ENCODE results near the gene HTATIP2. TPM values are rescaled to one million over a fixed set of nuclear protein-coding genes. Genes with fewer than 3 reads are reported as not detected.

Gene HTATIP2
- total RNA-seq, 4 donors from 2014 or later, result 27.7 to 56.4 (median 49.8) TPM

DNA sequence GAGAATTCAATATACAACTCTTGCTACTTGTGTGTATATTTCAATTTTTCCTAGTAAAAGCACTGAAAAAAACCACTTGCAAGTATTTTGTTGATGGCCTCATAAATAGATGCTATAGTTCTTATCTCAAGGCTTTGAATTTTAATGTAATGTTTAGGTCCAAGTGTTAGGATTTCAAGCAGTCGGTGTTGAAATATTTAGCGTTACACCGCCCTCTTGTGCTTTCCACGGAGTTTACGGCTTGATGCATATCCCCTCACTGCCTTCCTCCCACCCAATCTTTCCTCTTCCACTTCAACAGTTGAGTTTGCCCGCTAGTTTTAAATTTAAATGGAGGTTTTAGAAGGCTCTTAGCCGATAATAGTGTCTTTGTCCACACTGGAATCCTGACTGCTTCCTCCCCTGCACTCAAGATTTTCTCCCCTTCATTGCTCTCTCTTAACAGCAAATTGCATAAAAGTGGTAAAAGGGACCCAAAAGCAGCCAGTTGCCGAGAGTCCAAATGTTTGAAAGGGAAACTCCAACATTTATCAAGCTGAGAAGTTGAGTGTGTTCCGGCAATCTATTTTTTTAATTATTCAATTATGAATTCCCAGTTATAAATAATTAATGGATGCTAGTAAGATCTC, 25.9 kb upstream of the HTATIP2 start:
- no peak for ATAC-seq
- H3K4me3 ChIP-seq, result no peak overlapping the region
- H3K9me3 ChIP-seq, result no peaks in the 10 kb centered on the region
- 17 to 18% methylated on average over 9 of the region's 9 CpGs for WGBS, 2 donors (ENCODE audit: low coverage in 1 of 2)
- no peak overlapping the region for H3K27ac ChIP-seq
- no peaks in the 10 kb centered on the region for H3K36me3 ChIP-seq
- peaks cover 0 to 3% (median 0%) of the 10 kb centered on the region in 3 donors for H3K4me1 ChIP-seq
- no peak for TF ChIP-seq POLR2AphosphoS5 (IDR thresholded peaks at IDR 0.05)
- no peak for TF ChIP-seq POLR2A (IDR thresholded peaks at IDR 0.05)
- TF ChIP-seq, protein P1, sequence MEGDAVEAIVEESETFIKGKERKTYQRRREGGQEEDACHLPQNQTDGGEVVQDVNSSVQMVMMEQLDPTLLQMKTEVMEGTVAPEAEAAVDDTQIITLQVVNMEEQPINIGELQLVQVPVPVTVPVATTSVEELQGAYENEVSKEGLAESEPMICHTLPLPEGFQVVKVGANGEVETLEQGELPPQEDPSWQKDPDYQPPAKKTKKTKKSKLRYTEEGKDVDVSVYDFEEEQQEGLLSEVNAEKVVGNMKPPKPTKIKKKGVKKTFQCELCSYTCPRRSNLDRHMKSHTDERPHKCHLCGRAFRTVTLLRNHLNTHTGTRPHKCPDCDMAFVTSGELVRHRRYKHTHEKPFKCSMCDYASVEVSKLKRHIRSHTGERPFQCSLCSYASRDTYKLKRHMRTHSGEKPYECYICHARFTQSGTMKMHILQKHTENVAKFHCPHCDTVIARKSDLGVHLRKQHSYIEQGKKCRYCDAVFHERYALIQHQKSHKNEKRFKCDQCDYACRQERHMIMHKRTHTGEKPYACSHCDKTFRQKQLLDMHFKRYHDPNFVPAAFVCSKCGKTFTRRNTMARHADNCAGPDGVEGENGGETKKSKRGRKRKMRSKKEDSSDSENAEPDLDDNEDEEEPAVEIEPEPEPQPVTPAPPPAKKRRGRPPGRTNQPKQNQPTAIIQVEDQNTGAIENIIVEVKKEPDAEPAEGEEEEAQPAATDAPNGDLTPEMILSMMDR (IDR thresholded peaks at IDR 0.05), result no peak
- TF ChIP-seq EP300 (IDR thresholded peaks at IDR 0.05), result no peak
- peaks cover 28% of the 10 kb centered on the region for H3K27me3 ChIP-seq

DNA sequence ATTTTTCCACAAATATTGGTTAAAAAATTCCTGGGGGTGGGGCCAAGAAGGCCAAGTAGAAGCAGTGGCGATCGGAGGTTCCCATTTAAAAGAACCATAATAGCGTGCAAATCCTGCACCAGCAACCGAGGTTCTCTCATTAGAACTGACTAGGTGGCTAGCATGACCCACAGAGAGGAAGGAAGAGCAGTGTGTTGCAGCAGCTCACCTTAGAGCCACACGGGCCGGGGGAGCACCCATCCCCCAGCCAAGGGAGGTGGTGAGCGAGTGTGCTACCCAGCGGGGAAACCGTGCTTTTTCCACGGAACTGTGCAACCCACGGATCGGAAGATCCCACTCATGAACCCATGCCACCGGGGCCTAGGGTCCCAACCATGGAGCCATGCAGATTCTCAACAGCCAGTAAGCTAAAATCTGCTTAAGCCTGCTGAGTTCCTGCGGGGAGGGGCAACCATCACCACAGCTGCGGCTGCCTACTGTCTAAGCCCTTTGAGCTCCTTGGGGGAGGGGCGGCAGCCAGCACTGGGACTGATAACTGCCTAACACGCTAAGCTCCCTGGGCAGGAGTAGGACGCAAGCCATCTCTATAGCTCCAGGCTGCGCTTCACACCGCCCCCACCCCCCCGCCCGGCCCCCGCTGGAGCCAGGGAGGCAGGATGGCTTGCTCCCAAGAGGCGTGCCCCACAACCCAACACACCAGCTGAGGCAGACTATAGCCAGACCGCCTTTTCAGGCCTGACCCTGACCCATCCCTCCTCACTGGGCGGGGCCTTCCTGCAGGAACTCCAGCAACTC, 21.0 kb upstream of the HTATIP2 start:
- ATAC-seq, result no peak
- H3K27me3 ChIP-seq, result peaks cover 37% of the 10 kb centered on the region
- no peaks in the 10 kb centered on the region for H3K9me3 ChIP-seq
- TF ChIP-seq POLR2AphosphoS5 (IDR thresholded peaks at IDR 0.05) (no peak), POLR2A (IDR thresholded peaks at IDR 0.05) (no peak), EP300 (IDR thresholded peaks at IDR 0.05) (no peak)
- TF ChIP-seq, protein P1 (IDR thresholded peaks at IDR 0.05), result no peak
- no peak overlapping the region for H3K4me3 ChIP-seq
- H3K27ac ChIP-seq, result no peak overlapping the region
- H3K36me3 ChIP-seq, result no peaks in the 10 kb centered on the region
- WGBS, 2 donors (ENCODE audit: low coverage in 1 of 2), result 30 to 52% methylated on average over 9 to 10 of the region's 26 CpGs
- H3K4me1 ChIP-seq, result peaks cover 0 to 7% (median 0%) of the 10 kb centered on the region in 3 donors

- no peak for TF ChIP-seq POLR2A (IDR thresholded peaks at IDR 0.05)
- TF ChIP-seq EP300 (IDR thresholded peaks at IDR 0.05), result no peak
- no peak for TF ChIP-seq POLR2AphosphoS5 (IDR thresholded peaks at IDR 0.05)
- TF ChIP-seq, protein P1 (IDR thresholded peaks at IDR 0.05), result no peak
- no peak for ATAC-seq
- 69 to 81% methylated on average over 7 of the region's 7 CpGs for WGBS, 2 donors (ENCODE audit: low coverage in 1 of 2)
- Histone ChIP-seq H3K36me3 (no peaks in the 10 kb centered on the region), H3K27me3 (no peaks in the 10 kb centered on the region), H3K27ac (no peak overlapping the region), H3K9me3 (no peaks in the 10 kb centered on the region), H3K4me1 (no peaks in the 10 kb centered on the region), H3K4me3 (no peak overlapping the region)
Measured at GRCh38 chr11:20351136-20351535, 12.4 kb upstream of the HTATIP2 start.

DNA sequence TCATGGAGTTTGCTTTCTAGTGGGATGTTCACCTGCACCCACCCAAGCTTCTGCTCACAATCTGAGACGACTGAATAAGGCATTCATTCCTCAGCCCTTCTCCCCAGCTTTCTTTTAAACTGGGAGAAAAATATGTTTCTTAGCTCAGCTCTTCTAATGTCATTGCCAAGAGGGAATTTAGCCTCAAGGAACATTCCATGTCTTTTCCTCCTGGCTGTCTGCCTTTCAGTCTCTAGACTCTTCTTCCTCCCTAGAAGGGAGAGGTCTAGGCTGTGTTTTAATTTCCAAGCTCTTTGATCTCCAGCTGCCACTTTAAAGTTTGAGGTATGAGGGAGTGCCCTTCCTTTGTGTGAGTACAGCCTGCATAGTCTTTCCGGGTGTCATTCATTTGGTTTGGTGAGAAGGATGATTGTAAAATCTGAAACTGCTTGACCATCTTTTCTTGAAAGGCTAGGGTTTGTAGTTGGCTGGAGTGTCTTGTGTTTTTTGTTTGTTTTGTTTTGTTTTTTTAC, 11.7 kb upstream of the HTATIP2 start:
- Histone ChIP-seq H3K27ac (no peak overlapping the region), H3K36me3 (no peaks in the 10 kb centered on the region), H3K9me3 (no peaks in the 10 kb centered on the region), H3K4me3 (no peak overlapping the region), H3K4me1 (no peaks in the 10 kb centered on the region), H3K27me3 (no peaks in the 10 kb centered on the region)
- 39 to 48% methylated on average over 2 of the region's 2 CpGs for WGBS, 2 donors (ENCODE audit: low coverage in 1 of 2)
- ATAC-seq, result no peak
- TF ChIP-seq POLR2AphosphoS5 (IDR thresholded peaks at IDR 0.05), result no peak
- TF ChIP-seq, protein P1 (IDR thresholded peaks at IDR 0.05), result no peak
- no peak for TF ChIP-seq EP300 (IDR thresholded peaks at IDR 0.05)
- TF ChIP-seq POLR2A (IDR thresholded peaks at IDR 0.05), result no peak
